CD4-positive, alpha-beta T cell treated with Interleukin-17A for 4 hours (primary cell): Measurements from ENCODE around the gene FBXO45.
"Not testable (repeated sequence)": the region's sequence is repeated elsewhere in the genome, so short reads cannot be mapped to it uniquely, and the experiment has no call there.

Source experiments
- DNase-seq: peaks from one replicate; pipeline ENCODE4 v3.0.0-alpha.2; 2020; ENCODE audit warnings: mixed read lengths

FBXO45 gene

GRCh38 chr3:196558476-196558875, 10.0 kb upstream of the FBXO45 start:
- DNase-seq = no peak

GRCh38 chr3:196559826-196560225, 8.6 kb upstream of the FBXO45 start:
- no peak for DNase-seq

GRCh38 chr3:196563721-196564225, 4.7 kb upstream of the FBXO45 start:
- peak; percentile 55 for DNase-seq

- peak; percentile 58 for DNase-seq
Measured at GRCh38 chr3:196569003-196569516, 600 bp downstream of the FBXO45 start.

GRCh38 chr3:196570332-196570731, 1.9 kb downstream of the FBXO45 start:
- DNase-seq = not testable (repeated sequence)

- DNase-seq = no peak
Measured at GRCh38 chr3:196572389-196572788, 3.9 kb downstream of the FBXO45 start.

- DNase-seq = no peak
Measured at GRCh38 chr3:196585044-196585757, 16.7 kb downstream of the FBXO45 start.

GRCh38 chr3:196590279-196590678, 21.8 kb downstream of the FBXO45 start:
- DNase-seq = no peak

- no peak for DNase-seq
Measured at GRCh38 chr3:196596355-196596754, 27.9 kb downstream of the FBXO45 start.

GRCh38 chr3:196597971-196598733, 29.7 kb downstream of the FBXO45 start:
- peak; percentile 64 for DNase-seq

GRCh38 chr3:196599734-196600128, 31.3 kb downstream of the FBXO45 start:
- DNase-seq = no peak

GRCh38 chr3:196600359-196600758, 31.9 kb downstream of the FBXO45 start:
- no peak for DNase-seq

GRCh38 chr3:196602673-196603072, 34.2 kb downstream of the FBXO45 start:
- DNase-seq = no peak

GRCh38 chr3:196603683-196604082, 35.2 kb downstream of the FBXO45 start:
- DNase-seq = no peak

- peak; percentile 83 for DNase-seq
Measured at GRCh38 chr3:196604548-196604947, 36.1 kb downstream of the FBXO45 start.

GRCh38 chr3:196608693-196609092, 40.2 kb downstream of the FBXO45 start:
- DNase-seq = no peak

GRCh38 chr3:196609343-196609775, 40.9 kb downstream of the FBXO45 start:
- peak; percentile 98 for DNase-seq

GRCh38 chr3:196609805-196610515, 41.5 kb downstream of the FBXO45 start:
- DNase-seq = peak; percentile 21

- peak; percentile 42 for DNase-seq
Measured at GRCh38 chr3:196611761-196612483, 43.5 kb downstream of the FBXO45 start.

- not testable (repeated sequence) for DNase-seq
Measured at GRCh38 chr3:196615234-196615633, 46.8 kb downstream of the FBXO45 start.

- no peak for DNase-seq
Measured at GRCh38 chr3:196617256-196617655, 48.8 kb downstream of the FBXO45 start.

- no peak for DNase-seq
Measured at GRCh38 chr3:196619223-196619622, 50.8 kb downstream of the FBXO45 start.
